ENCODE results near the gene DDX51. TPM values are rescaled to one million over a fixed set of nuclear protein-coding genes. Genes with fewer than 3 reads are reported as not detected.

The DDX51 gene
- total and polyA plus RNA-seq, 5 donors from 2014 or later = 4.8 to 41.2 (median 6.8) TPM

DNA sequence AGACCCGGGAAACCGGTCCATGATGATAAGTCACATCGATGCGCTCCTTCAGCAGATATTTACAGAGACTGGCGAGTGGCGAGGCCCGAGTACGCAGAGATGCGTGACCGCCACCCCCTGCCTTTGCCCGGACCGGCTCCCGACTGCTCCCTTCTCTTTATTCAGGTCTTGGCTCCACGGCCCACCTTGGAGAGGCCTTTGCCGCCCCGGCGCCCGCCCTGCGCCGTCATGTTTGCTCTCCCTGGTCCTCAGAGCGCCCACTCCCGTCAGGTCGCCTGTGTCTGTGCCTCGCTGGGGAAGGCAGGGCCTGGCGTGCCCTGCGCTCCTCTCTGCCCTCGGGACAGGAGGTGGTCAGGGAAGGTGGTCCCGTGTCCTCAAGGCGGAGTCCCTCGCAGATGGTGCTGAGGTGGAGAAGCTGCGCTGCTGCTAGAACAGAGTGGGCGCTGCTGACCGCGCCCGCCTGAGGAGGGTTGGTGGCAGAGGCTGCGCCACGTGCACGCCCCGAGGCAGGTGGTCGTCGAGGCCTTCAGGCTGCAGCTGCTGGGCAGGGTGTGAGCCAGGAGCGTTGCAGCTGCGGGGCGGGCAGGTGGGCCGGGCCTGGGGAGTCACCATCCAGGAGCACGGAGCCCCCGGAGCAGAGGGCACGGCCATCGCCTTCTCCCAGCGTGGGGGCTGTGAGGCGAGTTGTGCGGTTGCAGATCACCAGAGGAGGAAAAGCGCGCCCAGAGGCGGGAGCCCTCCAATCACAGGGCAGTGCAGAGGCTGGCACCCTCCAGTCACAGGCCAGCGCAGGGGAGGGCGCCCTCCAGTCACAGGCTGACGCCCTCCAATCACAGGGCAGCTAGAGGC lies 27.2 kb downstream of the DDX51 start:
- Mint-ChIP-seq H3K36me3 (peaks cover 21% of the 10 kb centered on the region), H3K4me1 (no peaks in the 10 kb centered on the region), H3K9me3 (no peaks in the 10 kb centered on the region), H3K27me3 (no peaks in the 10 kb centered on the region), H3K27ac (no peak overlapping the region), H3K4me3 (no peak overlapping the region)
- Histone ChIP-seq H3K27ac (ENCODE audit: insufficient read depth, low read length, poor library complexity, severe bottlenecking) (no peak overlapping the region), H3K36me3 (ENCODE audit: control insufficient read depth, insufficient read depth, low read length) (peaks cover 20% of the 10 kb centered on the region), H3K9me3 (ENCODE audit: control insufficient read depth in 2 of 2, low read length in 2 of 2) (no peaks in the 10 kb centered on the region), H3K4me3 (ENCODE audit: low read depth, low read length) (no peak overlapping the region), H3K27me3 (ENCODE audit: control insufficient read depth, insufficient read depth, low read length) (no peaks in the 10 kb centered on the region), H3K4me1 (ENCODE audit: control insufficient read depth, insufficient read depth, low read length, poor library complexity, severe bottlenecking) (no peaks in the 10 kb centered on the region)
- no peak for DNase-seq
- ATAC-seq (ENCODE audit: low read depth in 2 of 2) = no peak

DNA sequence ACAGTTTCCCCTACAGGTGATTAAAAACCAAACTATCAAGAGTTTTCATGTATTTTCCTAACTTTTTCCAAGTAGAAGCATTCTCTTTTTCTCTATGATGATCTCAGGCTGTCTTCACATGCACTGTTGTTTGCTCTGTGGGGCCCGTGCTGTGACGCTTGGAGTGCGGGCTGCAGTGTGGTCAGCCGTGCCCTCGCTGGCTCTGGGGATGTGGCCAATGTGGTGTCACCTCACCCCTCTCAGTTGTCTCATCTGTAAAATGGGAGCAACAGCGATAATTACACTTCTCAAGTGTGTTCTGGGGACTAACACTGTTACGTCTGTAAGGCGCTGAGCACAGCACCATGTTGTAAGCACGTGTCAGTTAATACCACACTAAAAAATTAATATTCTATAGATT lies 28.6 kb downstream of the DDX51 start:
- Histone ChIP-seq H3K27me3 (ENCODE audit: control insufficient read depth, insufficient read depth, low read length) (no peaks in the 10 kb centered on the region), H3K27ac (ENCODE audit: insufficient read depth, low read length, poor library complexity, severe bottlenecking) (no peak overlapping the region), H3K4me1 (ENCODE audit: control insufficient read depth, insufficient read depth, low read length, poor library complexity, severe bottlenecking) (no peaks in the 10 kb centered on the region), H3K9me3 (ENCODE audit: control insufficient read depth in 2 of 2, low read length in 2 of 2) (no peaks in the 10 kb centered on the region), H3K36me3 (ENCODE audit: control insufficient read depth, insufficient read depth, low read length) (peaks cover 27% of the 10 kb centered on the region), H3K4me3 (ENCODE audit: low read depth, low read length) (no peak overlapping the region)
- no peaks in the 10 kb centered on the region for H3K4me1 Mint-ChIP-seq
- H3K27me3 Mint-ChIP-seq = no peaks in the 10 kb centered on the region
- H3K36me3 Mint-ChIP-seq = peaks cover 27% of the 10 kb centered on the region
- H3K4me3 Mint-ChIP-seq = no peak overlapping the region
- no peak overlapping the region for H3K27ac Mint-ChIP-seq
- no peaks in the 10 kb centered on the region for H3K9me3 Mint-ChIP-seq
- ATAC-seq (ENCODE audit: low read depth in 2 of 2) (no peak), DNase-seq (no peak)

DNA sequence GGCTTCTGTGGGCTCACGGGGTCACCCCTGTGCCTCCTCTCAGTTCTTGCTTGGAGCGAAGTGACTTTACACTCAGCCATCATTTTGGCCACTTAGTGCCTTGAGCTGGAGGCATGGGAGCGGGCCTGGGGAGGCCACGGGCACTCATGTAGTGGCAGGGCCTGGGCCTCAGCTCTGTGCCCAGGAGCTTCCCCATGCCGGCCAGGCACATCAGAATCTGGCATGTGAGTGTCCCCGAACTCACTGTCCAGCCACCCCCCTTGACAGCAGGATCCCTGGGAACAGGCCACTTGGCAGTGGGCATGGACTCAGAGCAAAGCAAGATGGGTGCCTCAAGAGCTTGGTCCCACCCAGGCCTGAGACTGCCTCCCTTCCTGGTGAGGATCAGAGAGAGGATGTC lies 29.5 kb downstream of the DDX51 start:
- ATAC-seq (ENCODE audit: low read depth in 2 of 2) = no peak
- Histone ChIP-seq H3K27ac (ENCODE audit: insufficient read depth, low read length, poor library complexity, severe bottlenecking) (no peak overlapping the region), H3K36me3 (ENCODE audit: control insufficient read depth, insufficient read depth, low read length) (peaks cover 32% of the 10 kb centered on the region), H3K4me3 (ENCODE audit: low read depth, low read length) (no peak overlapping the region), H3K27me3 (ENCODE audit: control insufficient read depth, insufficient read depth, low read length) (no peaks in the 10 kb centered on the region), H3K4me1 (ENCODE audit: control insufficient read depth, insufficient read depth, low read length, poor library complexity, severe bottlenecking) (no peaks in the 10 kb centered on the region), H3K9me3 (ENCODE audit: control insufficient read depth in 2 of 2, low read length in 2 of 2) (no peaks in the 10 kb centered on the region)
- no peaks in the 10 kb centered on the region for H3K4me1 Mint-ChIP-seq
- peak overlapping the region in 1 of 3 donors; percentile 25 for H3K27ac Mint-ChIP-seq
- no peak for DNase-seq
- H3K36me3 Mint-ChIP-seq = peaks cover 31% of the 10 kb centered on the region
- no peaks in the 10 kb centered on the region for H3K9me3 Mint-ChIP-seq
- no peak overlapping the region for H3K4me3 Mint-ChIP-seq
- no peaks in the 10 kb centered on the region for H3K27me3 Mint-ChIP-seq

DNA sequence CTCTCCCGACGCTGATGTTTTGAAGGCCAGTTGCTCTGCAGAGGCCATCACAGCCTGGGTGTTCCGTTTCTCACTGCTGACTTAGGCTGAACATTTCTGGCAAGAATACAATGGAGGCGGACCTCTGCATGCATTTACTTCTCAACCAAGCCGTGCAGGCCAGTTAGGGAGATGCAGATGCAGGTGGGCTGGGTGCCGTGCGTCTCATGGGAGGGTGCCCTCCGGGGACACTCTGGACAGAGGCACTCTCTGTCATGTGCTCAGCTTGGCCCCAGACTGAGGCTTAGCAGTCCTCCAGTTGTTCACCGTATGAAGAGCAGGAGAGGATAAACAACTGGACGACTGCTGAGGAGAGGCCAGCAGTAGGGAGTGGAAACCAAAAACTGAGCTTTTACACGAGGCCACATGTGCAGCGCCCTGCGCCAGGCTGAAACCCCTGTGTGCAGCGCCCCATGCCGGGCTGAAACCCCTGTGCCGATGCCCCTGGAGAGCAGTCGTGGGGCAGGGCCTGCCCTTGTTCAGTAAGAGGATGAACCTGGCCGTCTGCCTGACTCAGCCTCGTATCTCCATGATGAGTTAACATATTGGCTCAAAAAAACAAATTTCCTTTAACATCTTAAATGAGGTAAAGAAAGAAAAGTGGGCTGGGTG lies 32.3 kb downstream of the DDX51 start:
- Histone ChIP-seq H3K27me3 (ENCODE audit: control insufficient read depth, insufficient read depth, low read length) (no peaks in the 10 kb centered on the region), H3K27ac (ENCODE audit: insufficient read depth, low read length, poor library complexity, severe bottlenecking) (no peak overlapping the region), H3K9me3 (ENCODE audit: control insufficient read depth in 2 of 2, low read length in 2 of 2) (no peaks in the 10 kb centered on the region), H3K4me3 (ENCODE audit: low read depth, low read length) (no peak overlapping the region), H3K36me3 (ENCODE audit: control insufficient read depth, insufficient read depth, low read length) (peaks cover 35% of the 10 kb centered on the region), H3K4me1 (ENCODE audit: control insufficient read depth, insufficient read depth, low read length, poor library complexity, severe bottlenecking) (no peaks in the 10 kb centered on the region)
- ATAC-seq (ENCODE audit: low read depth in 2 of 2) (no peak), DNase-seq (no peak)
- H3K36me3 Mint-ChIP-seq = peaks cover 37% of the 10 kb centered on the region
- no peak overlapping the region for H3K4me3 Mint-ChIP-seq
- H3K4me1 Mint-ChIP-seq = peaks cover 0 to 2% (median 0%) of the 10 kb centered on the region in 4 donors
- H3K9me3 Mint-ChIP-seq = no peaks in the 10 kb centered on the region
- no peaks in the 10 kb centered on the region for H3K27me3 Mint-ChIP-seq
- H3K27ac Mint-ChIP-seq = no peak overlapping the region

DNA sequence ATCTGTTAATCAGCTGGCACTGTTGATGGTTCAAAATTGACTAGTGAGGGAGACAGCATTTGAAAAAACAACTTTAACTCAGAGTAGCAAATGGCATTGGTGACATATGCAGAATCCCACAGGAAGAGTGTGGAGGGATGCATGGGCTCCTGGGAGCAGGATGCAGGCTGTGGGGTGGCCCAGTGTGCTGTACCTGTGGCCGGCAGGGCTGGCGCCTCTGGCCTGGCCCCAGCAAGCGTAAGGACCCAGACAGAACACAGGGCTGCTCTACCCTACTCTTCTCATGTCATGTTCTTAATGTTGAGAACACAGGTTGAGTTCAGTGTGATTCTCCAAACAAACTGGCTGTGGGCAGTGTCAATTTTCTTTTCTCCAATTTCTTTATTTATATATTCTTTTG lies 33.4 kb downstream of the DDX51 start:
- no peak overlapping the region for H3K4me3 ChIP-seq (ENCODE audit: low read depth, low read length)
- Mint-ChIP-seq H3K27ac (peak overlapping the region in 1 of 3 donors; percentile 76), H3K4me3 (no peak overlapping the region), H3K4me1 (peaks cover 0 to 2% (median 0%) of the 10 kb centered on the region in 4 donors), H3K9me3 (no peaks in the 10 kb centered on the region), H3K27me3 (no peaks in the 10 kb centered on the region), H3K36me3 (peaks cover 32% of the 10 kb centered on the region)
- H3K36me3 ChIP-seq (ENCODE audit: control insufficient read depth, insufficient read depth, low read length) = peaks cover 30% of the 10 kb centered on the region
- no peaks in the 10 kb centered on the region for H3K27me3 ChIP-seq (ENCODE audit: control insufficient read depth, insufficient read depth, low read length)
- no peaks in the 10 kb centered on the region for H3K4me1 ChIP-seq (ENCODE audit: control insufficient read depth, insufficient read depth, low read length, poor library complexity, severe bottlenecking)
- DNase-seq (no peak), ATAC-seq (ENCODE audit: low read depth in 2 of 2) (no peak)
- no peaks in the 10 kb centered on the region for H3K9me3 ChIP-seq (ENCODE audit: control insufficient read depth in 2 of 2, low read length in 2 of 2)
- no peak overlapping the region for H3K27ac ChIP-seq (ENCODE audit: insufficient read depth, low read length, poor library complexity, severe bottlenecking)

DNA sequence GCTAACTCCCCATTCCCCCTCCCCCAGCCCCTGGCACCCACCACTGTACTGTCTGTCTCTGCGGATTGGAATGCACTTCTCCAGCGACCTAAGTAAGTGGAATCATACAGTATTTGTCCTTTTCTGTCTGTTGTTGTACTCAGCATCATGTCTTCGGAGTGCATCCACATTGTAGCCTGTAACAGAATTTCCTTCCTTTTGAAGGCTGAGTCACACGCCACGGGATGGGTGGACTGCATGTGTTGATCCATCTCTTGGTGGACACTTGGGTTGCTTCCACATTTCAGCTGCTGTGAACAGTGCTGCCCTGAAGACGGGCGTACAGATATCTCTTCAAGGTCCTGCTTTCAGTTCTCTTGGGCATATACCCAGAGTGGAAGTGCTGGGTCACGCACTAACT lies 34.4 kb downstream of the DDX51 start:
- H3K36me3 Mint-ChIP-seq = peaks cover 33% of the 10 kb centered on the region
- no peak overlapping the region for H3K27ac ChIP-seq (ENCODE audit: insufficient read depth, low read length, poor library complexity, severe bottlenecking)
- no peaks in the 10 kb centered on the region for H3K27me3 ChIP-seq (ENCODE audit: control insufficient read depth, insufficient read depth, low read length)
- no peak overlapping the region for H3K4me3 Mint-ChIP-seq
- ATAC-seq (ENCODE audit: low read depth in 2 of 2) = no peak
- no peaks in the 10 kb centered on the region for H3K4me1 ChIP-seq (ENCODE audit: control insufficient read depth, insufficient read depth, low read length, poor library complexity, severe bottlenecking)
- peaks cover 0 to 4% (median under 1%) of the 10 kb centered on the region in 4 donors for H3K4me1 Mint-ChIP-seq
- DNase-seq = no peak
- H3K36me3 ChIP-seq (ENCODE audit: control insufficient read depth, insufficient read depth, low read length) = peaks cover 26% of the 10 kb centered on the region
- no peaks in the 10 kb centered on the region for H3K9me3 Mint-ChIP-seq
- H3K27ac Mint-ChIP-seq = peak overlapping the region in 2 of 3 donors; percentile 42 to 47
- H3K4me3 ChIP-seq (ENCODE audit: low read depth, low read length) = no peak overlapping the region
- H3K9me3 ChIP-seq (ENCODE audit: control insufficient read depth in 2 of 2, low read length in 2 of 2) = no peaks in the 10 kb centered on the region
- H3K27me3 Mint-ChIP-seq = no peaks in the 10 kb centered on the region

DNA sequence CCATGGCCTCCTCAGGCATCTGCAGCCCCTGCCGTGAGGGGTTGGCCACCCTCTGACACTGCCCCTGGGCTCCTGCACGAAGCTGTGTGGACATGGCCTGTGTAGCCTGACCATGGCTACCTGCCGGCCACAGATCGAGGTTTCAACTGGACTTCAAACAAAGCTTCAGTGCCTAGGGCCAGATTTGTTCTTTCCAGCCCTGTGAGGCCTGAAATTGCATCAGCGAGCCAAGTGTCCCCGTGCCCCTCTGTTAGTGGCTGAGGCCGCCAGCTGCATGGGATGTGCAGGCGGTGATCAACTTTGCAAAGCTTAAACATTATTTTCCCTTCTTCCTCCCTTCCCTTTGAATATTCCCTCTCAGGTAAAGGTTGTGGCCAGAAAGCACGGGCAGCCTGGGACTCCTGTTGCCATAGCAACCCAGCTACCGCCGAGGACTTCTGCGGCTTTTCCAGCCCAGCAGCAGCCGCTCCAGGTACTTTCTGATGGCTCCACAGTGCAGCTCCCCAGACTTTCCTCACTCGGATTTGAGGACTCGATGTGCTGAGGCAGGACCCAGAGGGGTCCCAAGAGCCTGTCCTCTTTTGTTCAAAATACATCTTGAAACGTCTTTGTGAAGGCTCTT lies 35.8 kb downstream of the DDX51 start:
- no peak for ATAC-seq (ENCODE audit: low read depth in 2 of 2)
- Mint-ChIP-seq H3K9me3 (no peaks in the 10 kb centered on the region), H3K4me3 (no peak overlapping the region), H3K4me1 (peaks cover 0 to 4% (median under 1%) of the 10 kb centered on the region in 4 donors), H3K36me3 (peaks cover 25% of the 10 kb centered on the region), H3K27ac (peak overlapping the region in 1 of 3 donors; percentile 58), H3K27me3 (no peaks in the 10 kb centered on the region)
- DNase-seq = no peak
- no peaks in the 10 kb centered on the region for H3K27me3 ChIP-seq (ENCODE audit: control insufficient read depth, insufficient read depth, low read length)
- no peaks in the 10 kb centered on the region for H3K4me1 ChIP-seq (ENCODE audit: control insufficient read depth, insufficient read depth, low read length, poor library complexity, severe bottlenecking)
- H3K4me3 ChIP-seq (ENCODE audit: low read depth, low read length) = no peak overlapping the region
- H3K27ac ChIP-seq (ENCODE audit: insufficient read depth, low read length, poor library complexity, severe bottlenecking) = no peak overlapping the region
- peaks cover 22% of the 10 kb centered on the region for H3K36me3 ChIP-seq (ENCODE audit: control insufficient read depth, insufficient read depth, low read length)
- no peaks in the 10 kb centered on the region for H3K9me3 ChIP-seq (ENCODE audit: control insufficient read depth in 2 of 2, low read length in 2 of 2)
